ENCODE data around the gene CDKN2B.
"Not testable (repeated sequence)": the region's sequence is repeated elsewhere in the genome, so short reads cannot be mapped to it uniquely, and the experiment has no call there.

Gene CDKN2B, protein sequence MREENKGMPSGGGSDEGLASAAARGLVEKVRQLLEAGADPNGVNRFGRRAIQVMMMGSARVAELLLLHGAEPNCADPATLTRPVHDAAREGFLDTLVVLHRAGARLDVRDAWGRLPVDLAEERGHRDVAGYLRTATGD

DNA sequence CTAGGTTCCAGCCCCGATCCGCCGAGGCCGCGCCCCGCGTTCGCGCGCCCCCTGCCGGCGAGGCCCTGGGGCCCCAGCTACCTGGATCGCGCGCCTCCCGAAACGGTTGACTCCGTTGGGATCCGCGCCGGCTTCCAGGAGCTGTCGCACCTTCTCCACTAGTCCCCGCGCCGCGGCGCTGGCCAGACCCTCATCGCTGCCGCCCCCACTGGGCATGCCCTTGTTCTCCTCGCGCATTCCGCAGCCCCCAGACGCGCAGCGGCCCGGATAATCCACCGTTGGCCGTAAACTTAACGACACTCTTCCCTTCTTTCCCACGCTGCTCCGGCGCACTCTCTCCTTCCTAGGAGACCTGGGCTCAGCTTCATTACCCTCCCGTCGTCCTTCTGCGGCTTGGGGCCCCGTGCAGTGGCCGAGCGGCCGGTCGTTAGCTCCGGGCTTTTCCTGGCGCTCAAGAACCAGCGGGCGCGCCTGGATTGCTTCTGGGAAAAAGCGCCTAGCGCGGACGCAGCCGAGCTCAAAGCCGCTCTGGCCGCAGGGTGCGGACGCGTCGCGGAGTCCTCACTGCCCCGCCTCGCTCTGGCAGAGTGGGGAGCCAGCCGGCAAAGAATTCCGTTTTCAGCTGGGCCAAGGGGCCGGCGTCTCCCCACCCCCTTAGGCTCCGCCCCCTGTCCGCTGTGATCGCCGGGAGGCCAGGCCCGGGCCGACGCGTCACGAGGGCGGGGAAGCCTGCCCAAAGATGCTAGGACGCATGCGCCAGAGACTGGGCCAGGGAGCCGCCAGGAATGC, at the start of gene CDKN2B:
TSS of gene CDKN2B (minus strand) at position 589 of the 789 bp plus-strand sequence. CDS start at position 237, 352 bp downstream.
- peak; percentile 85 for DNase-seq

DNA sequence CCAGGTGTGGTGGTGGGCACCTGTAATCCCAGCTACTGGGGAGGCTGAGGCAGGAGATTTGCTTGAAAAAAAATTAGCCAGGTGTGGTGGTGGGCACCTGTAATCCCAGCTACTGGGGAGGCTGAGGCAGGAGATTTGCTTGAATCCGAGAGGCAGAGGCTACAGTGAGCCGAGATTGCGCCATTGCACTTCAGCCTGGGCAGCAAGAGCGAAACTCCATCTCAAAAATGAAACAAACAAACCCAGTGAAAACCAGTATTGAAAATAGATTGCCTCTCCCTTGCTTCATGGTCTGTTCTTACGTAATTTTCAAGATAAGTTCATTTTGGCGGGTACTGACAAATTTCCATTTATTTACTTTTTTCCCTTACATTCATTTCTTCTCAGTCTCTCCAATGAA, 48.9 kb upstream of the CDKN2B start:
- not testable (repeated sequence) for DNase-seq

DNA sequence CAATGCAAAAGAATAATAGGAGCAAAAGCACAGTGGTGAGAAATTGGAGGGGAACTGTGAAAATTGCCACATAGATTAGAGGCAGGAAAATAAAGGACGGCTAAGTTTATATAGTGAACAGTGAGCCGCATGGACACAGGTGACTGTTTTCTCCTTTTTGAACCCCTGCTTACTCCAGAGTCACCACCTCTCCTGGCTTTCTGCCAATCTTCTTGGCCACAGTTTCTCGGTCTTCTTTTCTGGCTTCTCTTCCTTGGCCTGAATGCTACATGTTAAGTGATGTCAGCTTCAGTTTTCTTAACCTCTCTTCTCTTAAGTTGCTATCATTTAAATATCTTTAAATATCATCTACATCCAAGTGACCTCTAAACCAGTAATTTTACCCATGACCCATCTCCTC, 47.3 kb upstream of the CDKN2B start:
- no peak for DNase-seq

DNA sequence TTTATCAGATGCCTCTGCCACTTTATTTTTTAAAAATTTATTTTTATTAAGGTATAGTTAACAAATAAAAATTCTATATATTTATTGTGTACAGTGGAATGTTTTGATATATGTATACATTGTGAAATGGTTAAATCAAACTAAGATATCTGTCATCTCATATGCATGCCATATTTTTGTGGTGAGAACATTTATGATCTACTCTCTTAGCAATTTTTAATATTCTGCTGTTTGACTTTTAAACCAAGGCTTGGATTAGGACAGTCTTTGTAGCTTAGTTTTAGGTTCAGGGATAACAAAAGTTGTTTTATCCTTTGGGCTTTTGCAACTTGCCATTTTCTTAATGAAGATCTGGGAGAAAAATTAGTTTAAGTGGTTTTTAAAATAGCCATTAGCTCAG, 46.0 kb upstream of the CDKN2B start:
- no peak for DNase-seq

DNA sequence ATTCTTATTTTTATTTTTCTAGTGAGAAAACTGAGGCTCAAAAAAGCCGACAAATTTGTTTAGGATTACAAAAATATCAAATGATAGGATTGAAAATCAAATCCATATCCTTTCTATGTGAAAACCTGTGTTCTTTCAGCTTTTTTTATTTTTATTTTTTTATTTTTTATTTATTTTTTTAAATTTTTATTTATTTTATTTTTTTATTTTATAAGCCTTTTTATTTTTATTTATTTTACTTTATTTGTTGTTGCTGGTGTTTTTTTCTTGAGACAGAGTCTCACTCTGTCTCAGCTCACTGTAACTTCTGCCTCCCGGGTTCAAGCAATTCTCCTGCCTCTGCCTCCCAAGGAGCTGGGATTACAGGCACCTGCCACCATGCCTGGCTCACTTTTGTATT, 45.4 kb upstream of the CDKN2B start:
- no peak for DNase-seq

DNA sequence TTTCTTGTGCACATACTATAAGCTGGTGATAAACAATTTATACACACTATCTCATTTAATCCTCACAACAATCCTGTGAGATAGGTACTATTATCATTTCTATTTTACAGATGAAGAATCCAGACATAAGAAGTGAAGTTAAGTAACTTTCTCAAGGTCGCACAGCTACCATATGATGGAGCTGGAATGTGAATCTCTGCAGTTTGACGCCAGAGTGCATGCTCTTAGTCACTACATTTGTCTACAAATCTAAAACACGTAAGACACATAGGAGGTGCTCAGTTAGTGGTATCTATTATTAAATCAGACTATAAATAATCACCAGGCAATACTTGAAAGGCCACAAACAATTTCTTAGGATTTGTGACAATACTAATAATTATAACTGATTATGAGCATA, 45.0 kb upstream of the CDKN2B start:
- DNase-seq: no peak

DNA sequence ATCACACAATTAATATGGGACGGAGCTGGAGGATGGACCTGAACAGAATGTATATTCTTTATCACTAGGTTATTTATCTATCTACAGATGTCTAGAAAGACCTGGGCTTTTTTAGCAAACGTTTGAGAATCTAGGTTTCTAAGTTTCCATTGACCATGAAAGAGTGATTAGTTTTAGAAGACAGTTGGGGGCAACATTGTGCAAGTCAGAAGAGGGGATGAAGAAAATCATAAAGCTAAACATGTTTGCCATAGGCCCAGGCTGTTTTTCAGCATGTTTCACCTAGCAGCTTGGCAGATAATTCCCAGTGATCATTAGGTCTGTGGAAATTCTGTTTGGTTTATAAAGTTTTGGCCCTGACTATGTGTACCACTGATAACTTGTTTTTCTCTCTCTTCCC, 44.1 kb upstream of the CDKN2B start:
- DNase-seq: no peak

DNA sequence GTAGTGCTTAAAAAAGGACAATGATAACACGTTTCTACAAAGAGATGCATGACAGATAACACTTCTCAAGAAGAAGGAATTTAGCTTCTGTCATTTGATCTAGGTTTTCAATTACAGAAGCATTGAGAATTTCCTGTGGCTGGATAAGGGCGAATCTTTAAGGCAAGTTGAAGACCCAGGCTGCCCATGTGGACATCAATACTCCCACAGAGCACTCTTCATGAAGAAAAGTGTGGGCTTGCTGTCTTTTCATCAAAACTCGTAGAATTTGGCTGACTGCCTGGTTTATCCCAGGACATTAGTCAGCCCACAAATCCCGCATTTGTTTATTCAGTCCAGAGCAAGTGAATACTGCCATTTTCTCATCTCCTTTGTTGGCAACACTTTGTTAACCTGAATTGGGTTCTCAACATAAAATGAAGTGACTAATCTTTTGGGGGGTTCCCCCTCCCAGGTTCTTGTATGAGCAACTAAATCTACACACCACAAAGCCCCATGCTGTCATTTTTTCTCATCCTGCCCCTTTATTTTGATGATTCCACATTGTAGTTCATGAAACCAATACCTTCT, 43.4 kb upstream of the CDKN2B start:
- no peak for DNase-seq

DNA sequence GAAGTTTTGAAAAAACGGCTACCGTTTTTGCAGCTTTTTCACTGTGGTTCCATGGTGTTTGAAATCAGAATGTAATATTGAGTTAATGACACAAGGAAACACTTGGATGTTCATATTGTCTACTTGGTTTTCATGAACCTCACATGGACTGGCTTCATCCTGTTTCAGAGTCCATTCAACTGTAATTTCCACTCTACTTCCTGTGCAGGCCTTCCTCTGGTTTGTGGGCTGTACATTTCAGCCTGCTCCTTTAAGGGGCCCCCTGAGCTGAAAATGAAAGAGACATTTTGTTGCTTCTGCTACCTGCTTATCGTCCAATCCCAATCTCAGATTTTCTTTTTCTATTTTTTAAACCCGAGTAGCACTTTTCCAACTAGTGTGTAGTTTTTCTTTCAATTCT, 41.8 kb upstream of the CDKN2B start:
- DNase-seq: no peak

DNA sequence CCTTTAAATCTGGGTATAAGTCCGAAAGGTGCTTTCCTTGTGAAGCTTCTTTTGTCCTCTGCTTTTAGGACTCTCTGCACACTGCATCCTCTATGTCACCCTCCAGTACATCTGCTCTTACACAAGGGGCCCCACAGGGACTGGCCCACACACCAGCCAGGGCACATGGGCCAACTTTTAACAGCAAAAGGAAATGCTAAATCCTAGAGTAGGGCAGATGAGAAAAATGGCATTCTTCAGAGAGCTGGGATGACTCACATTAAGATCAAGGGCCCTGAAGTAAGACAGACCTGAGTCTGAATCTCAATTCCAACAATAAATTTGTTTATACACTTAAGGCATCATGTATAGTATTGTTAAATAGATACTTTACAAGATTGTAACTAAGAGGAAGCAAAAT, 40.3 kb upstream of the CDKN2B start:
- DNase-seq: no peak

DNA sequence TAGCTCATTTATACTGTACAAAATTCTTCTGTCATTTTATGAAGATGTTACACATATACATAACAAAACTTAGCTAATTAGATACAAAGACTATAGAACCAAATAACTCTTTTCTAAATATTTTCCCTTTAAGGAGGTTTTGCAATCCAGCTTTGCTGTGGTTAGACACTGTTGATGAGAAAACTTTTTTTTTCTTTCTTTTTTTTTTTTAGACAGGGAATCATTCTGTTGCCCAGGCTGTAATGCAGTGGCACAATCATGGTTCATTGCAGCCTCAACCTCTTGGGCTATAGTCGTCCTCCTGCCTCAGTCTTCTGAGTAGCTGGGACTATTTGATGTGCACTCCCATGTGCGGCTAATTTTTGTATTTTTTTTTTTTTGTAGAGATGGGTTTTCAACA, 38.5 kb upstream of the CDKN2B start:
- DNase-seq: no peak

DNA sequence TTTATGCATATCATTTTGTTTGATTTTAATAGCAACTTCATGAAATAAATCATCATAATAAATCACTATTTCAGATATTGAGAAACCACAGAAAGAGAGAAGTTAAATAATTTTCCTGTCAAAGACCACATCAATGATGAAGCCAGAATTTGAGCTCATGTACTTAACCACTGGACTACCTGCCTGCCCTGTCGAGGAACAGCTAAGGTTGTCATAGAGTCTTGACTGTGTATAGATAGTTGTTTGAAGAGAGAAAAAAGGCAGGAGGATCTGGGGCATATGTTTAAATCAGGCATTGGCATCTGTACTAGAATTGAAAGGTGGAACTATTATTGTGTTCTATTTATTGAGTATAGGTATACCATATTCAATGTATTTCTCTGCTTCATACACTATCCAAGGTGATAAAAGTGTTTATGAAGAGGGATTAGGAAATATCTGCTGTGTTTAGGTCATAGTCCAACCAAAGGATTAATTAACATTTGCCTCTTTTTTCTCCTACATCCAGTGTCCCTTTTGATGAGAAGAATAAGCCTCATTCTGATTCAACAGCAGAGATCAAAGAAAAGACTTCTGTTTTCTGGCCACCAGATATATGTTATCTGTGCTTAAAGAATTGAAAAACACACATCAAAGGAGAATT, 37.3 kb upstream of the CDKN2B start:
- no peak for DNase-seq

DNA sequence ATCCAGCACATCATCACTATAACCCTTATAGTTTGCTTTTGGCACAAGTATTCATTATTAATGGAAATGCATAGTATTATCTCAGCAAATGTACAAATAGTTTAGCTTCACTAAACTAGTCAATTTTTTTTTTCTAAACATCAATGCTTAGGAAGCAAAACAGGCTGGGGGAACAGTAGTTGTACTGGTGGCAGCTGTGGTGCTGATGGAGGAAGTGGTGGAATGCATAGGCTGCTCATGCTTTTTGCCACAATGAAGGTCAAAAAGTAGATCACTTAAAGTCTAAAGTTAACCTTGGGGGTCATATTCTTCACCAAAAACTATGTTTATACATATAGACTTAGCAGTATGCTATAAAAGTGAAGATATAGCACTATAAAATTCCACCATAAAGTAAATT, 36.3 kb upstream of the CDKN2B start:
- no peak for DNase-seq

DNA sequence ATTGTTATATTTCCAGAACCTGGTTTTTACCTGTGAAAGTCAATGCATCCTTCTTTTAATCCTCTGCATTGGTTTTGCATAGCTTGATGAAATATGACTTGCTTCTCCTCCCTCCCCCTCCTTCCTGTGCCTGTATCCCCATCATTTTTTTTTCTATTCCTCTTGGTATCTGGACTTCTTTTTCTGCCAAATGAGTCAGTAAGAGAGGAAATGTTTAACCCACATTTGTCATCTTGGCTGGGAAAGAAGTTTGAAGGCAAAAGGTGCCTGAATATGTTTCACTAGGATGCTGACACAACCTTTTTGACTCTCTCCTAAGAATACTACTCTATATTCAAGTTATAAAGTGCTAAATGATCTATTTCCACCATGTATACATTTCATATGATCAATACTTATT, 35.5 kb upstream of the CDKN2B start:
- DNase-seq: no peak

DNA sequence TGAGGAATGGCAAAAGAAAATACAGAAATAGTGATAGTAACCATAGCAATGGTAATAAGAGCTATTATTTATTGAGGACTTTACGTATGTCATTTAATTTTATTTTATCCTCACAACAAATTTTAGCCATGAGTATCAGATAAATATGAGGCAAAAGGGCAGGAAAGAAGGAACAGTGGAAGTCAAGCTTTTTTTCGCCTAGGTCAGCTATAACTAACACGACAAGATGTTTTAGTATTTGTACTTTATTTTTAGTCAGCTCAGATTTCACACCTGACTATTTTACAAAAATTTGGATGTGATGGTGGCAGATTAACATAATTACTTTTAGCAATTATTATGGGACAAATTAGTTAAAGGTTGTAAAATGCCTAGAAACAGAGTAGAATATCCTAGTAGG, 34.8 kb upstream of the CDKN2B start:
- no peak for DNase-seq

DNA sequence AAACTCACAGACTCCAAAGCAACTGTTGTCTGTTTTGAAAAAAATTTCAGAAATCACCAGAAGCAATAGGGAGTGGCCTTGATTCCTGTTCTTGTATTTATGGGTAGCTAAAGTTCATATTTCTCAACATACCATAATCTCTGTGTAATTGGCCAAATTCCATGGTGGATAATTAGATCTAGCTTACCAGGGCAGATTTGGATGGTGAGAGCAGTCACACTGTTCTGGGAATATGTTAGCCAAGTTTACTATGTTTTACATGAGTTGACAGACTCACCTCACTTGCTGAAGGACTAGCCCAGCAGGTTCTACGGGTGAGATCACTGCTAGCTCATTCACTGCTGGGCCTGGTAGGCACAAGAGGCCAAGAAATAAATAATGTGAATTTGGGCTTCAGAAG, 32.7 kb upstream of the CDKN2B start:
- DNase-seq: no peak

DNA sequence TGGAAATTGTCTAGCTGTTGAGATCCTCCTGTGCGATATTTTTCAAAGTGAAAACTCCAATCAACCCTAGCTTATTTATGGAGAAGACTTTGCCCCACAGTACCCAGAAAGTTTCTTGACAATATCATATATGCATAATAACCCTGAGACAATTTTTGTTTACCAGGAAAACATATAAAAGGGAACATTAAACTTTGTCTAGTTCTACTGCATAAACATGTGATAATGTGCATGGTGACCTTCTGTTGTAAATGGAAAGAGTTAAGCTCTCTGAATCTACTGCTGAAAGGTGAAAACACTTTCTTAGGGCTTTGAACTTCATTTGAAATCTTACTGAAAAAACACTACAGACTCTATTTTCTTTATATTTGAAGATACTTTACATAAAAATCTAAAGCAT, 32.2 kb upstream of the CDKN2B start:
- no peak for DNase-seq

DNA sequence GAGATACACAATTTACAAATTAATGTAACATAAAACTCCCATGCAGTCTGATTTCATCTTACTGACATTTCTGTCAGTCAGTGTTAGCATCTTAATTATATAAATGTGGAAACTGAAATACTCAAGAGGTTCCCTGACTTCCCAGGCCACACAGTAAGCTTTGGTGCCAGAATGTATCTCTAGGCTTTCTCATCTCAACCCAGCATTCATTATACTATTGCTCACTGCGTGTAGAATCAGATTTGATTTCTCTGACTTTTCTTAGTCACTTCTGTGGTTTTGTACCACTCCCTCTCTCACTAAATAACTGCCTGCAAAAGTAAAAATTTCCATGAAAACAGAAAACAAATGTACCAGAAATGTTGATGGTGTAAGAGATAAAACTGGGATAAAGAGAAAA, 31.7 kb upstream of the CDKN2B start:
- no peak for DNase-seq

DNA sequence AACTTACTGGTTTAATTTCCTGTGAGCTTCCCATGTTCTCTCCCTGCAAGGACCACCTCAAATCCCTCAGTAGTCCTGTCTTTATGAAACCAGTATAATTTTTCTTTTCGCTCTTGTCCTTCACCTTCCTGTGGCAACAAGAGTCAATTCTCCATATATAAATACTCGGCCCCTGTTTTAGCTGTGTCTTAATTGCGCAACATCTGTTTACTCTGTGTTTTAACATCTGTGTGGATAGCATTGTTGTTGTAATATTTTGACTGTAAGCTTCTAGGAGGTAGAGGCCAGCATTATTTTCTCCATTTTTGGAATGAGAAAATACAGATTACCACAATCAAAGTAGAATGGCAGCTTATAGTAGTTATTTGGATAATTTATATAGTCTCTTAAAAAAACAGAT, 30.2 kb upstream of the CDKN2B start:
- DNase-seq: no peak

DNA sequence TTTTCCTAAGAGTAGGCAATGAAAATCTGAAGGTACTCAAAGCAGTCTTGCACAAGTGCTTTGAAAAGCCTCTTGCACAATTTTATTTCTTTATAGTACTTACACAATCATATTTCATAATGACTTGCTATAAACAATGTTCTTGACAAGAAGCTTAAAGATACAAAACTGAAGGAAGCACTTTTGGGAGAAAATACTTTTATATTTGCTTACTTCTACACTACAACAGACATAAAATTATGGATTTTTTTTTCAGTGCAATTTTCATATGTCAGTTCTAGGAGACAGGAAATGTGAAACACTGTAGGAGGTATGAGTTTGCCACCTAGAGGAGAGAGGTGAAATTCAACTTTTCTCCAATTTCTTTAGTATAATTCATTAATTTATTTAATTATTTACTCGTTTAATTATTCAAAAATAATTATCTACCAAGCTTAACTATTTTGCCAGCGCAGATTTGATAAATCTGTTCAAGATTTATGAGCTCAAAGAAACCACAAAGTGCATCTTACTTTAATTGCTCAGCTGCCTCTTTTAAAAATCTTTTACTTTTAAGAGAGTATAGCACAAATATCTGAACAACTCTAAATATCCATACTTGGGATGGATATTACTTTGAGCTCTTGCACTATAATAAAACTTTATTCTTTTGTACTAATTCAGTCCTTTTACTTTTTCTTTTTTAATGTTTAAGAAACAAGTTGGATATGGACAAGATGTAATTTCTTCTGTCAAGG, 29.0 kb upstream of the CDKN2B start:
- peak; percentile 19 for DNase-seq

DNA sequence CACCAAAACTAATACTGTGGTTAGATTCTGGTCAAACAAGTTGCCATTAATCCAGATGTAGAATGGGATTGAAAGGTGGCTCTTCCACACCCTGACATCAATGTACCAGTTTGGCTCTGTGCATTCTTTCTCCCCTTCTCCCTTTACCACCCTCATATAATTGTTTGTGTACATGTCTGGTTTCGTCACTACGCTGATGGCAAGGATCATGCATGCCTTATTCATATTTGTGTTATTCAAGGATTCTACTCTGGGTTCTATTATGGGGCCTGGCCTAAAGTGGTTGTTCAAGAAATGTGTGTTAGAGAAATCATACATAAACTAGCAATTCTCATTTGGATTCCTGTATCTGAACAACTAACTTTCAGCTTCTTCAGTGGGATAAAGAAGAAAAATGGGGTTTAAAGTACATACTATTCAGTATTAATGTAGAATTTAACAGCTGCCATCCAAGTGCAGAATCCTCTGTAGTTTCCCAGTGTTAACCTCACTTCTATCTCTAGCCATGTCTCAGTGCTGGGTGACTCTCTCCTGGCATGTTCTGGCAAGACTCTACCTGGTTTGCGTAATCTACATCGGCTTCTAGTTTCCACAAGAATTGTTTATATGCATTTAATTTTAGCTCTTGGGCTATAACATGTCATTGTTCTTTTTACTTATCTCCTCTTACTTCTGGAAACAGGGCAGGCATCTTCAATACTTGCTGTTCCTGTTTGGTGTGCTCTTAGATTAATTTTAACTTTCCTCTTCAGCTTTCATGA, 27.9 kb upstream of the CDKN2B start:
- DNase-seq: no peak

DNA sequence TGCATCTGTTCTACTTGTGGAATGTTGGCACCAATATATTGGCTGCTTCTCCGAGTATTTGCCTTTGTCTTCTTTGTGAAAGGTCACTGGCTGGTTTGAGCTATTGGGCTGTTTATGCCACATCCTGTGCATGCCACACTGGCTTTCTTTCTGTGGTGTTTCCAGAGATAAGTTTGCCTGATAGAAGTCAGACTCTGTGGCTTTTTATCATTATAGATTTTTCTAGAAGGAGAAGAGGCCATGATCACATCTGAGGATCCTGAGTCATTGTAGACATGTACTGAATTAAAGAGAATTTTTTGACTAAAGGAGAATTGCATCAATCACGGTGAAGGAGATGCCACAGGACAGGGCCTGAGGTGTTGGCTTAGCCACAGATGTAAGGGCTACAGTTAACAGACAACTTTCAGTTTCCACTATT, 26.5 kb upstream of the CDKN2B start:
- no peak for DNase-seq

Measured in DMS 273 treated with DMSO at 0.1 percent for 48 hours (cell line).